ENCODE data around the gene AK1.
A peak's percentile ranks its signal among the peaks of the same experiment; 100 is the strongest.
"Not testable (repeated sequence)": the region's sequence is repeated elsewhere in the genome, so short reads cannot be mapped to it uniquely, and the experiment has no call there.

The AK1 gene

DNA sequence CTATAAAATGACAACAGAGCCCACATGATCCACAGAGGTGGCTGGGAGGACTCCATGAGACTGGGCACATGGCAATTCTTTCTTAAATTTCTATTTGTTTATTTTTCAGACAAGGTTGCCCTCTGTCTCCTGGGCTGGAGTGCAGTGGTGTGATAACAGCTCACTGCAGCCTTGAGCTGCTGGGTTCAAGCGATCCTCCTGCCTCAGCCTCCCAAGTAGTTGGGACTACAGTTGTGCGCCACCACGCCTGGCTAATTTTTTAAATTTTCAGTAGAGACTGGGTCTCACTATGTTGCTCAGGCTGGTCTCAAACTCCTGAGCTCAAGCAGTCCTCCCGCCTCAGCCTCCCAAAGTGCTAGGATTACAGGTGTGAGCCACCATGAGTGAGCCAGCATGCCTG is 31.9 kb downstream of the AK1 start:
- not testable (repeated sequence) for DNase-seq

DNA sequence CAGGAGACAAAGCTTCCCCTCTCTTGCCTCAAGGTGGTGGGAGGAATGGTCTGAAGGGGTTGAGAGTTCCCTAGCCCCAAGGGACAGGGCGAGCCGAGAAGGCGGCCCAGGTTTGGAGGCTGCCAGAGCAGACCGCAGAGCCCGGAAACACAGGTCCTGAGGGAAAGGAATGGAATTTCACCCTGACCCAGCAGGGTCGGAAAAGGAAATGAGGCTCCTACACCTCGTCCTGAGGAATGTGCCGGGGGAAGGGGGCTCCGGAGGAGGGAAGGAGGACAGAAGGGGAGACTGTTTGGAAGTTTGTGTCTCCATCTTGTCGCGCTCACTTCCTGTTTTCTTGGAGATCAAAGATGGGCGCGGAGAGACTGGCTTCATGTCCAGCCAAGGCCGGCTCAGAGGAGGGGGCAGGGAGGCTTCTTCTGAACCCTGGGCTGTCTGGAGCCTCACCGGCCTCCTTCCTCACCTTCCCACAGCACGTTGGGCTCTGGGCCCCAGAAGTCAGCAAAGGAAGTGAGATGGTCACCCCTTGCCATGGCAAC is 32.6 kb downstream of the AK1 start:
- DNase-seq, result no peak

DNA sequence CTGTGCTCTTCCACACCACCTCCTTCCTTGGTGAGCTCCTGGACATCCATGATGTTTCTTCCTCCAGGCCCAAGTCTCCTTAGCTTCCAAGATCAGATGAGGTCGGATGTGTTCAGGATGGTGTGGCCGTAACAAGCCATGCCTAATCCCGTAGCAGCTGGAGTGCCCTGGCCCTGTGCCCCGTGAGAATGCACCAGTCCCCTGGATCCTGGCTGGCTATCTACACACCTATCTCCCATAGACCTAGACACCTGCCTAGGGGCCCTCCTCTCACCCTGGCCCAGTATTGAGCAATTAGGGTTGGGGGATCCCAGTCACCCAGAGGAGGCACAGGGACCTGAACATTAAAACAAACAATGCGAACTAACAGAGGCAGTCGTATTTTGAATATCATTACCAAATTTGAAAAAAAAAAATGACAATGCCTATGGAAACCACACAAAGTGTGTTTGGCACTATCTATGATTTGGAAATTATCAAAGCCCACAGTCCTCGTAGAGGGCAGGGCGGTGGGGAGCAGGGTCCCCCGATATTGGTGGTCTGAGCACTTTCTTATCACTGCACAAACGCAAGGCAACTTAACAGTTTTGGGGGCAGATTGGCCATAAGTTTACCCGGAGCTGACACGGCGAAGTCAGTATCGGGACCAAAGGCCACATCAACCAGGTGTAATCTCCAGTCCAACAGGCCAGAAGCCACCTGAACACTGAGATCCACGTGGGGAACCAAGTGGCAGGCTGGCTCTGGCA is 36.2 kb downstream of the AK1 start:
- no peak for DNase-seq

DNA sequence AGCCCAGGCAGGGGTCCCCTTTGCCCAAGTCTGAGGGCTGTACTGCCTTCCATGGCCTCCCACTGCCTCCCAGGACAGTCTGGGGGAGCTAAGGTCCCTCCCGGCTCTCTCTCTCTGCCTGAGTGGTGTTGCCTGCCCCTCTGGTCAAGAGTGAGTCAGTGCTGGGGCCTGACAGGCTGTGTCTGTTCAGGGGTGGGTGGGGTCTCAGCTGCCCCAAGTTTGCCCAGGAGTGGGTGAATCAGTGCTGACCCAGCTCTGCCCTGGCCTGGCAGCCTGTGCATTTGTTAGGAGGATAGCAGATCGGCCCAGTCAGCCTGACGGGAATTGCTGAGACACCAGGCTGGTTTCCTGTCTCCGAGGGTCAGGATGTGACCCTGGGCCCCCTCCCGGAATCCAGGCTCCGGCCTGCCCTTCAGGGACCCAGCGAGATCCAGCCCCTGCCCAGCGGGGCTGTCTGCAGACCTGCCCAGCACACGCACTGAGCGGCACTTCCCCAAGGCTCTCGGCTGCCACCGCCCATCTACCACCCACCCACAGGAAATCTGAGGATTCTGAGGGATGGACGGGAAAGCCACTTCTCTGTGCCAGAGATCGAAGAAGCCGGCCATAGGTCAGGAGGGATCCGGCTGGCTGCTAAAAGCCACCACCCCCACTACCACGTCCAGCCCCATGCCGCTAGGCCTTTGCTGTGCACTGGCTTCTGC is 38.9 kb downstream of the AK1 start:
- DNase-seq, result no peak

DNA sequence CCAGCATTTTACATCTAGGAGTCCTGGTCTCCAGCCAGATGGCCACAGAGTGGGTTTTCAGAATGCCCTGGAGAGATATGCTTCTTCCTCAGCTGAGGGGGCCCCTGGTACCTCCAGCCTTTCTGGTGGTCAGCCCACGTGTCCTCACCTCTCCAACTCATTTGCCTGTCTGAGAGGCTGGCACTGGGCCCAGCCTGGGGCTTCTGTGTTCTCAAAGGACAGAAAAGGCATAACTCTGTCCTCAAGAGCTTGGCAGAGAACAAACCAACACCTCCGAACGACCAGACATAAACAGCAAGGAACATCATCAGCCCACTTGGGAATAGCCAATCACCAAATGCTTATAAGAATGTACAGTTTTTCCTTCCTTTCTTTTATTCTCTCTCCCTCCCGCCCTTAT is 40.1 kb downstream of the AK1 start:
- no peak for DNase-seq

DNA sequence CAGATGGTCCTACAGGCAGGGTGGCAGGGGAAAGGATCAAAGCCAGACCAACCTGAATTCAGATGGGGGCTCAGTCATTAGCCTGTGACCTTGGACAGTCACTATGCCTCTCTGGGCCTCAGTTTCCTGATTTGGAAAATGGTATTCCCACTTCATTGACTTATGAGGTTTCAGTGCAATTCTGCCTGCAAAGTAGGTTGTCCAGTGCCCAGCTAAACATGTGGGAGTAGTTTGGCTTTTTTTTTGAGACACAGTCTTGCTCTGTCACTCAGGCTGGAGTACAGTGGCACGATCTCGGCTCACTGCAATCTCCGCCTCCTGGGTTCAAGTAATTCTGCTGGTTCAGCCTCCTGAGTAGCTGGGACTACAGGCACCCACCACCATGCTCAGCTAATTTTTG is 40.9 kb downstream of the AK1 start:
- not testable (repeated sequence) for DNase-seq

DNA sequence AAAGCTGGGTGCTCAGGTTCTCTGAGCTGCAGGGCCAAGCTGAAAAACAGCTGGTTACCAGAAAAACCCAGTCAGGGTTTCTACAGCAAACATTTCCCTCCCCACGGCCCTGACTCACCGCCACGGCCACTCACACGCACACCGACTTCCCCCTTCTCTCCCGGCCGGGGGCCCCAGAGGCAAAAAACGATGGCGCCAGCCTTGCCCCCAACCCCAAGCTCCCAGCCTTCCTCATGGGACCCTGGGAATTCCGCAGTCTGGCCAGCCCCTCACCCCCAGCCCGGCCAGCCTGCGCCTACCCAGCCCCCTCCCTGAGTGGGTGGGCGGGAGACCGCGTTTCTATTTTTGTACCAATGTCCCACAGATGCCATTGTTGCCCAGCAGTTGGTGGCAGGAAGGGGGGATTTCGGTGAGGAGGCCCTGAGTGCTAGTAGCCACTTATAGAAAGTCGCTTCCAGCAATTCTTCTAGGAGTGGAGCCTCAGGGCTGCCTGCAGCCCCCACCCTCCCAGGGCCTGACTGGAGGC is 41.4 kb downstream of the AK1 start:
- peak; percentile 69 for DNase-seq

DNA sequence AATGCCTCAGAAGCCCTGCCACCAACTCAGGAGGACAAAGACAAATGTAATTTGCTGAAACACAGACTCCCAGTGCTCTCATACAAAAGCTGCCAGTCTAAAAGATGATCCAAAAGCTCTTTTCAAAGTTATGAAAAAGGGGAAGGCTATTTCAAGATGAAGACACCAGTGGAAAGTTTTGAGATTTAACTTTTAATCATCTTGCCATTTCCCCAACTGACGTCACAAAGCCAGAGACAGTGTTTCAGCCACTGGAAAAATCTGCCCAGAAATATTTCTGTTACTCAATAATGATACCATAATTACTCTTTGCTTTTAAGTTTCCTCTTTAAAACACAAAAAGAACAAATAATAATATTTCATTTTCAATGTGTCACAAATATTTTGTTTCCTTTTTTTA is 43.9 kb downstream of the AK1 start:
- DNase-seq, result no peak

DNA sequence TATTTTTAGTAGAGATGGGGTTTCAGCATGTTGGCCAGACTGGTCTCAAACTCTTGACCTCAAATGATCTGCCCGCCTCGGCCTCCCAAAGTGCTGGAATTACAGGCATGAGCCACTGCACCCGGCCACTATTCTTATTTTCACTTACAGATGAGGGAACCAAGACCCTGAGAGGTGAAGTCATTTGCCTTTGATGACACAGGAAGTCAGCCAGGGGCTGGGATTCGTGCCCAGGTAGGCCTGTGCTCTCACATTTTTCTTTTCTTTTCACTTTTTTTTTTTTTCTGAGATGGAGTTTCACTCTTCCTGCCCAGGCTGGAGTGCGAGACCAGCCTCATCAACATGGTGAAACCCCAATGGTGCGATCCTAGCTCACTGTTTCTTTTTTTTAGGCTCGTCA is 45.2 kb downstream of the AK1 start:
- DNase-seq, result no peak

DNA sequence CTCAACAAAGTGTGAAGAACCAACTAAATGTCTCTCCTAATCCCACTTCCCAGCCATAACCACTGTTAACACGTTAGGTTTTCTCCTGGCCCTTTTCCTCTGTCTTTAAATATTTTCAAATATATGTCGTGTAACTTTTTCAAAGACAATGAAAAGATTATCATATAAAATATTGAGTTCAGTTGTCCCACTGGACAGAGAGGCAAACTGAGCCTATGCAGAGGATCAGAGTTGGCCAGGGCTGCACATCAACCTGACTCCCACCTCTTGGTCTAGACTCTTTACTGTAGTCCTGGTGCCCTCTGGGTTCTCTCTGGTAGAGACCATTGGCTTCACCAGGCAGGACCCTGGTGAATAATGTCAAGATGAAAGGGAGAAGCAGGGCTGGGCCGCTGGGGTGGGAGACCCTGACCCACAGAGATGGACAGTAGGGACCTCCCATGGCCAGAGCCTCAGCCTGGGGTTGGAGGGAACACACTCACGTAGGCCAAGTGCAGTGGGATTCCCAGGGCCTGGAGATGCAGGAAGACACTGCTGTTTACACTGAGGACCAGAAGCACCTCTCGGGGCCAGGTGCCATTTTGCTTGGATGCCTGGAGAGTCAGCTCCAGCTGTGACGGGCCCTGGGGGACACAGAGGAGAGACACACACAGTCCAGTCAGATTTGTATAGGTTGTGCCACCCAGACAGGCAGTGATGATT is 48.1 kb downstream of the AK1 start:
- DNase-seq, result no peak

DNA sequence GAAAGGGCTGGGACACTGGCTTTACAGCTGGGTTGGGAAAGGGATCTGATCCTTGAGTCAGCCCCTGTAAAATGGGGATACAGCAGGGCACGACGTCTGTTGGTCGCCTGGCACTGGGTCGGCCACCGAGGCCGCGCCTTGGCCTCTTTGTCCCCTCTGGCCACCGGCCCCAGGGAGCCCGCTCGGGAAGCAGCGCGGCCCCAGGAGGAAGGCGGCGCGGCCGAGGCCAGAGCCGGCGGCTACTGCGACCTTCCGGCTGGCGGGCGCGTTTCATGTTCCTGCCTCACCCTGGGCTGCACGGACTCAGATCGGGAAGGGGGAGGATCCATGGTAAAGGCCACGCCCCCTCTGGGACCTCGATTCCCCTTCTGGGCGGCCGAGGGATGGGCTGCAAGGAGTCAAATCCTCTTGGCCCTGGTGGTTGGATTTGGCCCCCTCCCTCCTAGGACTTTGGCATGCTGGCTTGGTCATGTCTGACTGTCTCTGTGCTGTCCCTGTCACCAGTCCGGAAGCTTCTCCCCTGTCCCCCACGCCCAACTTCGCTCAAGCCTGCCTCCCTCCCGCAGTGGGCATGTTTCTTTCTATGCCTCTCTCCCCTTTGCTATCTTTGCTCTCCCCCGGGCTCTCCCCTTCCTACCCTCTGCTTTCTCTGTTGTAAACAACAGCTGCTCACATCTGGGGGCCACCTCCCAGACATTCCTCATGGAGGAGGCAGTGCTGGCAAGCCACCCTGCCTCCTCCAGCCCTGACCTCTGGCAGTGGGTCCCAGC is 49.0 kb downstream of the AK1 start:
- DNase-seq, result no peak

DNA sequence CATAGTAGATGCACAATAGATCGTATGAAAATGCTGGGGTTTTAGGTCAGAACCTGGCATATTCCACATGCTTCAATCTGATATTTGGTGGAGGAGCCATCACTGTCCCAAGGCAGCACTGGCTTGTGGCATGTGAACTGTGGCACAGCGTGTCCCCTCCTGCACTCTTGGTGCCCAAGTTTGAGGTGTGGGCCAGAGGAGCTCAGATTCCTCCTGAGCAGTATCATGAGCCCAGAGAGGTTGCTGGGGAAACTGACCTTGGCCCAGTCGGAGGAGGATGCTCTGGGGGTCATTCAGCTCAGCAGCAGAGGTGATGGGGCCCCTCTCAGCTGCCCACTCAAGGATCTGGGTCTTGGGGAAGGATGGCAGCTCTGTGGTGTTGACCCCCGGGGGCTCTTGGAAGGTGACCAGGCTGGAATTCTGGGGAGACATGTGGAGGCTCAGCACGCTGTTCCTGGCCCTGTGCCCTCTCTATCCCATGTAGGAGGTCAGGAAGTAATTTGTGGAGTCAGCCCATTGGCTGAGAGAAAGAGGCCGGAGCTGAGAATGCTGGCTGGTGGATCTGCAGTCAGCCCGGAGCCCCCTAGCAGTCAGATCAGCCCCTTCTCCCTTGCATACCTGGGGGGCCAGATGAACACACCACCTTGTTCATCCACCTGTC is 51.1 kb downstream of the AK1 start:
- no peak for DNase-seq

DNA sequence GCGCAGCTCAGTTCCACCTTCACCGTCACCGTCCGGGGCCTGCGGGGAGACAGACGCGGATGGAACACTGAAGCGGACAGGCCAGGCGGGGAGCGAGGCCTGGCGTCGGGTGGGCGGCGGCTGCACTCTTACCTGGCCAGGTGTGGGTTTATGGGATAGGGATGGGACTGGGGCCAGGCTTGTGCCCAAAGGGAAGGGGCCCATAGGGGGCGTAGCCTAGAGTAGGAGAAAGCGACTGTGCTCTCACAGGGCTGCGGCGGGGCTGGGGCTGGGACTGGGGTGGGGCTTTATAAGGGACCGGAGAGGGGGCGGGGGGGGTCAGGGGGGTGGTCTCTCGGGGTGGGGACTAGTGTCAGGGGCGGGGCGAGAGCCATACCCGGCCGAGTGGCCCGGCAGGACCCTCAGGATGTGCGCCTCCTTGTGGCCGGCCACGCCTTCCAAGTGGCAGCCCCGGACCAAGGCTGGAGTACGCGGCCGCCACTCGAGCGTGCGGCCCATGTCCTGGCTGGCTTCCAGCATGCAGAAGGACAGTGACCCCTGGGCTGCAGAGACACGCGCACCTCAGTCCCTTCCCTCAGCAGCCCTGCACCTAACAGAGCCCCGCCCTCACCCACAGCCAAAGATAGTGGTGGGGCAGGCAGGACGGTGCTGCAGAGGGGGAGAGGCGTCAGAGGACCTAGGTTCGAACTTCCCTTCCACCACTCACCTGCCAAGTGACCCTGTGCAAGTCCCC is 52.0 kb downstream of the AK1 start:
- no peak for DNase-seq

DNA sequence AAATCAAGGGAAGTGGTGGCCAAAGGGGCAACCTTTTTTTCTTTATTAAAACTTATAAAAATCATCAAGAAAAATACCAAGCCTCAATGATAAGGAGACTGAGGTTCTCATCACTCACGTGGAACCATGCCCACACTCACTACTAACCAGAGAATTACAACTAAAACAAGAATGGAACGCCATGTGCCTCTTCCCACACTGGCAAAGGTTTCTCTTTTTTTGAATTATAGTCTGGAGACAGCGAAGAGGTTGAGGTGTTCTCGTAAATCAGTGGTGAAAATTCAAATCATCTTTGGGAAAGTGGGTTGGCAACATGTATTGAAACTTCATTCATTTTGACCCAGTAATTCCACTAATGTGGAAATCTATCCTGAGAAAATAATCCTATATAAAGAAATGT is 55.4 kb downstream of the AK1 start:
- DNase-seq, result no peak

DNA sequence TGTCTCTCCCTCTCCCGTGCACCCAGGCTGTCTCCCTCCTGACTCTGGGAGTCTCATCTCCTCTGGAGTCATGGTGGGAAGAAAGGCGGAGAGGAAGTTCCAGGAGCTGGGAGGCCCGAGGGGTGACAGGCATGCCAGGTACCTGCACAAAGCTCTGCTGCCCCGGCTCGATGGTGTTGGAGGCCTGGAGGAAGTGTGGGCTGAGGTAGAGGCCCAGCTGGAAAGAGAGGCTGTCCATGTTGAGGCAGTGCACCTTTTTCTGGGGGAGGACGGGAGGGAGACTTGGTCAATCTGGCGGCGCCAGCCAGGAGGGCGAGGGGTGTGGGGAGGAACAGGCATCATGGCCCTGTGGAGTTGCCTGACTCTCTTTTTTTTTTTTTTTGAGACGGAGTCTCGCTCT is 58.9 kb downstream of the AK1 start:
- no peak for DNase-seq

DNA sequence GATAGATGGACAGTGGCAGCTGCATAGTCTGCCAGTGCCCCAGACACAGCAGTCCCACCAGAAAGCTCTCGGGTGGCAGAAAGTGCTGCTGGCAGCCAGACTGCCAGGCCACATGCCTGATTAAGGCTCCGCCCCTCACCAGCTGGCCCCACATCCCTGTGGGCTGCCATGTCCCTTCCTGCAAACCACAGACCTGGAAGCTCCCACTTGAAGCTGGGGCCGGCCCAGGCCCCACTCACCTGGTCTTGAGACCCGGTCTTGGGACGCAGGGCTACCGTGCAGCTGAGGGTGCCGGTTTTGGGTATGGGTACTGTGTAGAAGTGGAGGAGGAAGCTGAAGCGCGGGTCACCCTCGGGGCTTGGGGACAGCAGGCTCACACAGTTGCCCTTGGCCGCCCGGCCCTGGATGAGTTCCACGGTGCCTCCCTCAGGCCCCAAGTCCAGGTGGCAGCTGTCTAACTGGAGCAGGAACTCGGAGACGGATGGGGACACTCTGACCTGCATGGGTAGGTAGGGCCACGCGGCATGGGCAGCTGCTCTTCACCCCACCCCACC is 59.5 kb downstream of the AK1 start:
- no peak for DNase-seq

DNA sequence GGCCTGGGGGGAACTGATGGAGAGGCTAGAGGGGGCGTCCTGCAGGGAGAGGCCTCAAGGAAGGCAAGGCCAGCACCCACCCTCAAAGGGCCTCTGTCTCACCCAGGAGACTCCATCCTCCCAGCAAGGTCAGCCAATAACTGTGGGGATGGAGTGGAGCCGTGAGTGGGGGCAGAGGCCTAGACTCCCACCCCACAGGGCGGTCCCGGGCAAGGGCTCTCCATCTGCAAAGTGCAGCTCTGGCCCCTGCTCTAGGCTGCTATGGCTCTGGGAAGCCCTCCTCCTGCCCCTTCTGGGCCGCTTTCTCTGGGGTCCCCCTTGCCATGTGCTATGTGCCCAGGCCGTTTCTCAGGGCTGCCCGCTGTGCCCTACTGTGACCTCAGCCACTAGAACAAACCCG is 60.7 kb downstream of the AK1 start:
- DNase-seq, result no peak
